NCI-H1694 (cell line): ENCODE data around the gene ZNF416.
A peak's percentile ranks its signal among the peaks of the same experiment; 100 is the strongest.

Experiments used
- DNase-seq: peaks from one replicate; lab custom pipeline; 2025; lab: John Stamatoyannopoulos, UW

Gene ZNF416

GRCh38 chr19:57578487-57579205, at the start of gene ZNF416:
Gene ZNF416, minus strand, starts transcription at chr19:57578911. Its CDS starts 207 bp downstream, at chr19:57578704.
- peak; percentile 98 for DNase-seq

GRCh38 chr19:57623091-57623490, 44.4 kb upstream of the ZNF416 start:
- no peak for DNase-seq

DNA sequence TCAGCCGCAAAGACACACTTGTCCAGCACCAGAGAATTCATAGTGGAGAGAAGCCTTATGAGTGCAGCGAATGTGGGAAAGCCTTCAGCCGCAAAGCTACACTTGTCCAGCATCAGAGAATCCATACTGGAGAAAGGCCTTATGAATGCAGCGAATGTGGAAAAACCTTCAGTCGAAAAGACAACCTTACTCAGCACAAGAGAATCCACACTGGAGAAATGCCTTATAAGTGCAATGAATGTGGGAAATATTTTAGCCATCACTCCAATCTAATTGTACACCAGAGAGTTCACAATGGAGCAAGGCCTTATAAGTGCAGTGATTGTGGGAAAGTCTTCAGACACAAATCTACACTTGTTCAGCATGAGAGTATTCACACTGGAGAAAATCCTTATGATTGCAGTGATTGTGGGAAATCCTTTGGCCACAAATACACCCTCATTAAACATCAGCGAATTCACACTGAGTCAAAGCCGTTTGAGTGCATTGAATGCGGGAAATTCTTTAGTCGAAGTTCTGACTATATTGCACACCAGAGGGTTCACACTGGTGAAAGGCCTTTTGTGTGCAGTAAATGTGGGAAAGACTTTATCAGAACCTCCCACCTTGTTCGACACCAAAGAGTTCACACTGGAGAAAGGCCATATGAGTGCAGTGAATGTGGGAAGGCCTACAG, 42.1 kb upstream of the ZNF416 start:
- DNase-seq = no peak

DNA sequence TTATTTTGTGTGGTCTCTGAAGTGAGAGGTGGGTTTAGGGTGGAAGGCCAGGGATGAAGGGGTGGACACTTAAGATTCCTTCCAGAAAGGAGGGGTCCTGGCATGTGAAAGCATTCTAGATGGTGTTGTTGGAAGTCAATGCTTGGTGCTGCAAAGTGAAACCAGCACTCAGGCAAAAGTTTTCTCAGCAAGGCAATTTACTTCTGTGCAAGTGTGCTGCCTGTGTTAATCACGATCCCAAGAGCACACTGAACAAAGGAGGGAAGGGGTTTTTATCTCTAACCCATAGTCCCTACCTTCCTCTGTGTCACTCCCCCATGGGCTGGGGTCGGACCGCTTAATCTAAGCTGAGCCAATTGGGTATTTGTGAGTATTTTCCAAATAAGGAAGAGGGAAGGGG, 36.6 kb upstream of the ZNF416 start:
- DNase-seq = no peak

- peak; percentile 87 for DNase-seq
These were observed 35.4 kb upstream of the ZNF416 start, which contains the start of gene ZNF134 for GRCh38 chr19:57613941-57614743. Gene ZNF134, plus strand, starts transcription at chr19:57614242. Its CDS starts 5,227 bp downstream, at chr19:57619469.

GRCh38 chr19:57611113-57611512, 32.4 kb upstream of the ZNF416 start:
- DNase-seq = no peak

DNA sequence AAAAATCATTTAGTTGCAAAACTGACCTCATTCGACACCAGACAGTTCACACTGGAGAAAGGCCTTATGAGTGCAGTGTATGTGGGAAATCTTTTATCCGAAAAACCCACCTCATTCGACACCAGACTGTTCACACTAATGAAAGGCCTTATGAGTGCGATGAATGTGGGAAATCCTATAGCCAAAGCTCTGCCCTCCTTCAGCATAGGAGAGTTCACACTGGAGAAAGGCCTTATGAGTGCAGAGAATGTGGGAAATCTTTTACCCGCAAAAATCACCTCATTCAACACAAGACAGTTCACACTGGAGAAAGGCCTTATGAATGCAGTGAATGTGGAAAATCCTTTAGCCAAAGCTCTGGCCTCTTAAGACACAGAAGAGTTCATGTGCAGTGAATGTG, 28.2 kb upstream of the ZNF416 start:
- DNase-seq = no peak

DNA sequence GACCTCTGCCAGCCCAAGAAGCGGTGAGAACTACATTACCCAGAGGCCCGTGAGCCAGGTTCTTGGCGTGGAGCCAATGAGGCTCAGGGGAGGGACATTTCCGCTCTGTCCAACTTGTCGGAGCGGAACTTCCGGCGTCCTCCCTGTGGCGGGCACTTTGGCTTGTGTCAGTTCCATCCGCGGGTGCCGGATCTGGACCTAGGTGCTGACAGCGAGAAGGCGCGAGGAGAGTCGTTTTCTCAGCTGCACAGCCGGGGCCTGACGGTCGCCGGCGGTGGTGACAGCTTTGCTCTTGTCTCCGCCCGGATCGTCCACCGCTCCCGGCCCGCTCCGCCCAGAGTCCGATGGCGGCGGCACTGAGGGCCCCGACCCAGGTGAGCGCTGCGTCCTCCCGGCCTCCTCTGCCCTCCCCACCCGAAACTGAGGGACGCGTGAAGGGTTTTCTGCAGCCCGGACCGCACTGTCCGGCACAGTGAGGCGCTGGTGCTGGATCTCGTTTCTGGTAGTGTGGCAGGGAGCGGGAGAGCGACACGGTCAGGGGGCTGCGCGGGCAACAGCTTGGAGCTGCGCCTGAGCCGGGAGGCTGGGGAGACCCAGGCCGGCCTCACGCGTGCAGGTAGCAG, 21.2 kb upstream of the ZNF416 start, which contains the start of gene ZNF530:
Gene ZNF530 (plus strand): TSS at position 125 of the 623 bp plus-strand sequence. CDS start 4,461 bp downstream, outside the sequence.
- peak; percentile 85 for DNase-seq

GRCh38 chr19:57599377-57599760, 20.7 kb upstream of the ZNF416 start:
- DNase-seq = no peak

DNA sequence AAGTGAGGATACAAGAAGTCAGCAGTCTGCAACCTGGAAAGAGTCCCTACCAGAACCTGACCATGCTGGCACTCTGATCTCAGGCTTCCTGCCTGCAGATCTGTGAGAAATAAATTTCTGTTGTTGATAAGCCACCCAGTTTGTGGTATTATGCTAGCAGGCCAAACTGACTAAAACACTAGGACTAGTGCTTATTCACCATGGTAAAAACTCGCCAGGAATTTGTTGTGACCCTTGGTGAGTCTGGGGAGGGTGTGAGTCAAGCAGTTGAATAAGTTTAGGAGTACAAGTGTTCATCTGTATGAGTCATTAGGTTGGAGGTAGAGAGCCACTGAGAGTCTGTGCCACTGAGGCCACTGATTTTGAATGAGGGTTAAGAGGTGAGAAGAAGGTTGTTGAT, 8.8 kb upstream of the ZNF416 start:
- DNase-seq = no peak

DNA sequence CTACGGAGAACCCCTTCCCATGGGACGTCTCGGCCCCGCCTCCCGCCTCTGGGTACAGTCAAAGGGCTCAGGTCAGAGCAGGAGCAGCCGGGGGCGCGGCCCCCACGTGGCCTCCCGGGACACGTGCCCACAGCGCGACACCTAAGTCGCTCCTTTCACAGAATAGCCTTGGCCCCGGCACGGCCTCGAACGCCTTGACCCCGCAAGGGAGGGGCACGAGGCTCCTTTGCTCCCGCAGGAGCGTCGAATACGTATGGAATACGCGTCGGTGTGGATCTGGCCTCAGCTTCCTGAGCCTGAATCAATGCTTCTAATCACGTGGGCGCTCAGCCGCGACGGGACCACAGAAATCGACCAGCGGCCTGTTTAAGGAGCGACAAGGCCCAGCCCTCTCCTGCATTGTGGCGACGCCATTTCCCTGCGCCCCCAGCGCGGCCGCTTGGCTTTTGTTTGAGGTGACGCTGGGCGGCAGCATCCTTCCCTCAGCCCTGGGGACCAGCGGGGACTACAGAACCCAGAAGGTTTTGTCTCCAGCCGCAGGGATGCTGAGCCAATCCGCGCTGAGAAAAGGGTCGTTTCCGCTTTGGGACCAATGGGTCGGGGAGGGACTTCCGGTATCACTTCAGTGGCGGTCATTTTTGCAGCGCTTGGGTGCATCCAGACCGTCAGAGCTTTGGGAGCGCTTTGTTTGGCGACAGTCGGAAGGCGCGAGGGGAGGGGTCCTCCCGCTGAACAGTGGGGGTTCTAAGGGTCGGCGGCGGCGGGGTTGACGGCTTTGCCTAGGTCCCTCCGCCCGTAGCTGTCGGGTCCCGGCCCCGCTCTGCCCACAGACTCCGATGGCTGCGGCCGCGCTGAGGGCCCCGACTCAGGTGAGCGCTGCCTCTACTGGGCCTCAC, 5.1 kb upstream of the ZNF416 start, which contains the start of gene ZIK1:
Gene ZIK1 (plus strand): TSS at position 625 of the 896 bp plus-strand sequence. CDS start 212 bp downstream, at position 837.
- peak; percentile 89 for DNase-seq

GRCh38 chr19:57583104-57583520, 4.4 kb upstream of the ZNF416 start:
- no peak for DNase-seq

- DNase-seq = no peak
These were observed 2.0 kb downstream of the ZNF416 start for GRCh38 chr19:57576661-57577060.

- no peak for DNase-seq
These were observed 6.2 kb downstream of the ZNF416 start for GRCh38 chr19:57572415-57572947.

GRCh38 chr19:57570707-57571106, 8.0 kb downstream of the ZNF416 start:
- DNase-seq = no peak

- no peak for DNase-seq
These were observed 12.1 kb downstream of the ZNF416 start for GRCh38 chr19:57566396-57567265.

DNA sequence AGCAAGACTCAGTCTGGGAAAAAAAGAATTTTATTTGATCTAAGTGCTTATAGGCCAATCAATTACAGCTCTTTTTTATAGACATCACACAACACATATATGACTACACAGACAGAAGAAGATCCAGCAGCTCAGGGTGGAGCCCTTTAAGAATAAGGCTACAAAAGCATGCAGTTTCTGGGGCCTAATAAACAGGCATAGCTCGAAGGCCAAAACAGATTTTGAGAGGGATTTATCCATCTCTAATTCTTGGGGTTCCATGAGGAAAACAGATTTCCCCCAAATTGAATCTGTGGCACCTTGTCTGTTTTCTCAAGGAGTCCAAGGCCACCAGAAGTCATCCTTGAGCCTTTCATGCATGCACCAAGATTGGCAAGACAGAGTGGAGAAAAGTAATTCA, 15.2 kb downstream of the ZNF416 start:
- no peak for DNase-seq

DNA sequence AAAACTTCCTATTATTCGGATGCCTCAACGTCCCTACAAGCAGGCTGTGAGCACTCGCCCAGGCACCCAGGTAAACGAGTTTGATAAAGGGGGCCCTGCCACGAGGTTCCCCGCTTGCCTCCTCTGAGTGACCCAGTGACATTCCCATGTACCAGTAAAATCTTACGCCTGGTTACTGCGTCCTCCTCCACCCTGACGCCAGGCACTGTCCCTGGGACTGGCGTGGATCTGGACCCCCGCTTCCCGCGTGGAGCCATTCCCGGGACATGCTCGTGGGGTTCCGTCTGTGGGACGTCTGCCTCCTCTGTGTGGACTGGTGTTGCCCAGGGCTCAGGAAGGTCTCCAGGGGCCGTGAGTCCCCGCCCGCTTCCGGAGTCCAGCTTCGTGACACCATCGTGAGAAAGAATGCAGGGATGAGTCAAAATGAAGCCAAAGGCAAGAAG, 18.6 kb downstream of the ZNF416 start:
- DNase-seq = no peak

GRCh38 chr19:57559404-57560025, 19.2 kb downstream of the ZNF416 start, which contains the start of gene ZNF550:
Gene ZNF550, minus strand, starts transcription at chr19:57559863. Its CDS starts 181 bp downstream, at chr19:57559682.
- peak; percentile 77 for DNase-seq
